Body of pancreas (tissue), 4 donors: Measurements from ENCODE around the gene RBMX2. TPM values are rescaled to one million over a fixed set of nuclear protein-coding genes. Genes with fewer than 3 reads are reported as not detected.
"Not testable (repeated sequence)": the region's sequence is repeated elsewhere in the genome, so short reads cannot be mapped to it uniquely, and the experiment has no call there.

Source experiments
- ATAC-seq: fragments of 150-250 bp; one replicate; pipeline ENCODE4 v1.9.1; 2016
- DNase-seq, 4 donors: peaks; one replicate each; pipeline ENCODE4 v3.0.0-alpha.2; 2019
- H3K27ac ChIP-seq, 4 donors: fragments of 200-600 bp; sonication (generic); 1 replicate in 3 of 4; 2 replicates in 1 of 4; pipeline versions ENCODE4 v1.5.1 to v1.6.1; 2016 to 2019; ENCODE audit warnings: mild to moderate bottlenecking in 1 of 4, mixed read lengths in 1 of 4, moderate library complexity in 1 of 4
- H3K27me3 ChIP-seq, 2 donors: fragments of 200-600 bp; sonication (generic); one replicate each; pipeline ENCODE4 v1.6.0; 2016; ENCODE audit warnings: mild to moderate bottlenecking in 1 of 2
- H3K36me3 ChIP-seq, 2 donors: fragments of 200-600 bp; sonication (generic); replicated peaks in 1 of 2; 2 replicates each; pipeline ENCODE4 v1.5.1; 2016; ENCODE audit warnings: low read depth in 2 of 2; ENCODE audit not compliant: insufficient read depth in 1 of 2
- H3K4me1 ChIP-seq: fragments of 200-600 bp; sonication (generic); one replicate; pipeline ENCODE4 v1.6.0; 2016
- H3K4me3 ChIP-seq, 2 donors: fragments of 200-600 bp; sonication (generic); 1 replicate in 1 of 2; 2 replicates in 1 of 2; pipeline ENCODE4 v1.5.1; 2016 to 2019
- H3K9me3 ChIP-seq, 3 donors: fragments of 200-600 bp; sonication (generic); 1 replicate in 2 of 3; 2 replicates in 1 of 3; pipeline ENCODE4 v1.5.1; 2016
- POLR2A ChIP-seq, 3 donors: fragments of 450-650 bp; IDR thresholded peaks; one replicate each; pipeline ENCODE4 v1.6.1; 2016; ENCODE audit warnings: antibody characterized with exemption in 3 of 3, mild to moderate bottlenecking in 2 of 3
- WGBS, 2 donors: methylation state at CpG; one replicate each; pipeline ENCODE4 v1.1.5; 2017; 5-methylcytosine and 5-hydroxymethylcytosine counted together
- intact Hi-C: fragments of 100-400 bp; cut with DNase I; formaldehyde crosslinking; loops from one replicate; pipeline ENCODE4 v1.15.1; 2023
- total RNA-seq, 2 donors: library from RNA; depleted of rRNA; stranded (reverse); fragments of >200 nt; gene quantifications; one replicate each; pipeline ENCODE4 v1.1.0, GENCODE V29; 2016
- TF ChIP-seq, protein P1 (sequence below), 7 experiments: fragments of 450-650 bp in 4 of 7; fragments of 200-600 bp in 3 of 7; sonication (generic) in 3 of 7; IDR thresholded peaks; one replicate each; pipeline ENCODE4 v1.5.1; 2016 to 2019; ENCODE audit warnings: antibody characterized with exemption in 7 of 7

The RBMX2 gene
- total RNA-seq, 2 donors from 2014 or later, result 7.0 to 13.2 TPM

DNA sequence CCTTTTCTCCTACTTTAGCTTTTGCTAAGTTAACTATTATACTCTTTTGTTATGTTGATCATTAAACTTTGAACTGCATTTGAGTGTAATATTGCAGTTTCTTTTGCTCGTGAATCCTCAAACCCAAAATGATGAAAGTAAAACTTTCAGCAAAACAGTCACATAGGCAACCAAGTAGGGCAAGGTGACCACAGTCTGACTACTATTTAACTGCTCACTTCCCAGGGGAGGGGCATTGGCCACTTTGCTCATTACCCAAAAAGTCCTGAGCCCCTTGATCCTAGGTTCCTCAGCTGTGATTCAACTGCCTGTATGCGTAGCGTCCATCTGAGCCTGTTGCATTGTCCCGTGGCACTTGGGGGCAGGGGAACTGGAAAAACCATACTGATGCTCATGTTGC lies 17.0 kb downstream of the RBMX2 start:
- Histone ChIP-seq H3K9me3 (no peaks in the 10 kb centered on the region), H3K4me3 (no peak overlapping the region), H3K36me3 (no peaks in the 10 kb centered on the region), H3K4me1 (no peaks in the 10 kb centered on the region), H3K27ac (no peak overlapping the region), H3K27me3 (no peaks in the 10 kb centered on the region)
- no peak for TF ChIP-seq POLR2A (IDR thresholded peaks at IDR 0.05)
- ATAC-seq (no peak), DNase-seq (no peak)
- 75 to 83% methylated on average over 1 to 4 of the region's 4 CpGs for WGBS, 2 donors
- intact Hi-C loops, result no loop called here

DNA sequence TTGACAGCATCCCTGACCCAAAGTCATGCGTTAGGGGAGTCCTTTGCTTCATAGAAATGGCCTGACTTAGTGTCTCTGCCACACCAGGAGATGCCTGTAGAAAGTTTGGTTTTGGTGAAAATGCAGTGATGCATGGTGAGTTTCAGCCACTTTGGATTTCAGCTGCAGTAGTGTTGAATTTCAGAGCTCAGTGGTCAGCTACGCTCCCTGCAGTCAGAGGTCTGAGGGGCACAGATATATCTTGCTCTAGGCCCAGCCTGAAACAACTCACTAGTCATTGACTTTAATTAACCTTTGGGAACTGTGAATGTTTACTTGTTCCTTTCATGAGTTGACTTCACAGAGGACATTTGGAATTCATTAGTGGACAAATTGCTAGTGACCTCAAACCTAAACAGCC lies 17.5 kb downstream of the RBMX2 start:
- TF ChIP-seq POLR2A (IDR thresholded peaks at IDR 0.05), result no peak
- TF ChIP-seq, protein P1, sequence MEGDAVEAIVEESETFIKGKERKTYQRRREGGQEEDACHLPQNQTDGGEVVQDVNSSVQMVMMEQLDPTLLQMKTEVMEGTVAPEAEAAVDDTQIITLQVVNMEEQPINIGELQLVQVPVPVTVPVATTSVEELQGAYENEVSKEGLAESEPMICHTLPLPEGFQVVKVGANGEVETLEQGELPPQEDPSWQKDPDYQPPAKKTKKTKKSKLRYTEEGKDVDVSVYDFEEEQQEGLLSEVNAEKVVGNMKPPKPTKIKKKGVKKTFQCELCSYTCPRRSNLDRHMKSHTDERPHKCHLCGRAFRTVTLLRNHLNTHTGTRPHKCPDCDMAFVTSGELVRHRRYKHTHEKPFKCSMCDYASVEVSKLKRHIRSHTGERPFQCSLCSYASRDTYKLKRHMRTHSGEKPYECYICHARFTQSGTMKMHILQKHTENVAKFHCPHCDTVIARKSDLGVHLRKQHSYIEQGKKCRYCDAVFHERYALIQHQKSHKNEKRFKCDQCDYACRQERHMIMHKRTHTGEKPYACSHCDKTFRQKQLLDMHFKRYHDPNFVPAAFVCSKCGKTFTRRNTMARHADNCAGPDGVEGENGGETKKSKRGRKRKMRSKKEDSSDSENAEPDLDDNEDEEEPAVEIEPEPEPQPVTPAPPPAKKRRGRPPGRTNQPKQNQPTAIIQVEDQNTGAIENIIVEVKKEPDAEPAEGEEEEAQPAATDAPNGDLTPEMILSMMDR (IDR thresholded peaks at IDR 0.05), result no peak
- Histone ChIP-seq H3K4me3 (no peak overlapping the region), H3K36me3 (no peaks in the 10 kb centered on the region), H3K4me1 (no peaks in the 10 kb centered on the region), H3K27ac (no peak overlapping the region), H3K9me3 (no peaks in the 10 kb centered on the region), H3K27me3 (no peaks in the 10 kb centered on the region)
- DNase-seq (no peak), ATAC-seq (no peak)
- 65 to 93% methylated on average over 2 of the region's 2 CpGs for WGBS, 2 donors
- intact Hi-C loops, result no loop called here

DNA sequence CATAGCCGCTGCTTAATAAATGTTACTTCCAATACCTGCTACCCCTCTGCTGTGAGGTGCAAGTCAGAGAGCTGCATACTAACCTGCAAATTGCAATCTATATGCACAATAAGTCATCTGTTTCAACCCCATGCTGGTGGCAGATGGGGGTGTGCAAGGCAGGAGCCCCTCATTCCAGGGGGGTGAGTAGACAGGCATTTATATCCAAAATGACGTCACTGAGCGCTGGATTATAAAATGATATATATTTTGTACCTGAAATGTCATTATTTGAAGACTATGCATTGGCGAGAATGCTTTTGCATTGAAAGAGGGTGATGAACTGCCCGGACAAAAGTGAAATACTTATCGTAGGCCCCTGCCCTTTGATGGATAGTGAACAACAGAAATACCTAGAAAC lies 24.7 kb downstream of the RBMX2 start:
- intact Hi-C loops, result no loop called here
- DNase-seq, result no peak
- Histone ChIP-seq H3K27me3 (no peaks in the 10 kb centered on the region), H3K4me1 (no peaks in the 10 kb centered on the region), H3K4me3 (no peak overlapping the region), H3K27ac (no peak overlapping the region), H3K36me3 (no peaks in the 10 kb centered on the region), H3K9me3 (no peaks in the 10 kb centered on the region)
- no peak for TF ChIP-seq POLR2A (IDR thresholded peaks at IDR 0.05)
- TF ChIP-seq, protein P1 (IDR thresholded peaks at IDR 0.05), result no peak
- no peak for ATAC-seq
- 84 to 89% methylated on average over 6 of the region's 6 CpGs for WGBS, 2 donors

DNA sequence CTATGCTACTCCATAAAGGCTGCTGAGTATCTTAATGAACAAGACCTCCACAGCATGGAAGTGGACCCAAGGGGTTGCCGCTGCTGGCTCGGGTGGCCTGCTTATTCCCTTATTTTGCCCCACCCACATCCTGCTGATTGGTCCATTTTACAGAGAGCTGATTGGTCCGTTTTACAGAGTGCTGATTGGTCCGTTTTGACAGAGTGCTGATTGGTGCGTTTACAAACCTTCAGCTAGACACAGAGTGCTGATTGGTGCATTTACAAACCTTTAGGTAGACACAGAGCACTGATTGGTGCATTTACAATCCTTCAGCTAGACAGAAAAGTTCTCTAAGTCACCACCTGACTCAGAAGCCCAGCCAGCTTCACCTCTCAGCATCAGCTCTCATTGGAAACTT lies 27.4 kb downstream of the RBMX2 start:
- intact Hi-C loops, H3K36me3 ChIP-seq, DNase-seq, H3K27ac ChIP-seq, ATAC-seq, H3K4me3 ChIP-seq, H3K9me3 ChIP-seq, H3K4me1 ChIP-seq, H3K27me3 ChIP-seq: not testable (repeated sequence)
- 71% methylated on average over 5 of the region's 5 CpGs; no CpG with 5 or more reads in 1 of the 2 donors for WGBS, 2 donors

DNA sequence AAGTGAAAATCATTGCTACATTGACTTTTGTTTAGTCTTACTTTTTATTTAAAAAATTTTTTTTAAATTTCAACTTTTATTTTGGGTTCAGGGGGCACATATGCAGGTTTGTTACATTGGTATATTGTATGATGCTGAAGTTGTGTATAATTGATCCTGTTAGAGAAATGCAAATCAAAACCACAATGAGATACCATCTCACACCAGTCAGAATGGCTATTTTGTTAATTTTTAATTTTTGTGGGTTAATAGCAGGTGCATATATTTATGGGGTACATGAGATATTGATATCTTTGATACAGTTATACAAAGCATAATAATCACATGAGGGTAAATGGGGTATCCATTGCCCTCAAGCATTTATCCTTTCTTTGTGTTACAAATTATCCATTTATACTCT lies 34.1 kb downstream of the RBMX2 start:
- no peak for TF ChIP-seq POLR2A (IDR thresholded peaks at IDR 0.05)
- TF ChIP-seq, protein P1 (IDR thresholded peaks at IDR 0.05), result no peak
- intact Hi-C loops, result no loop called here
- Histone ChIP-seq H3K27ac (no peak overlapping the region), H3K27me3 (no peaks in the 10 kb centered on the region), H3K9me3 (no peaks in the 10 kb centered on the region), H3K4me1 (no peaks in the 10 kb centered on the region), H3K36me3 (no peaks in the 10 kb centered on the region), H3K4me3 (no peak overlapping the region)
- DNase-seq, result no peak
- no peak for ATAC-seq

GRCh38 chrX:130437996-130438395 lies 36.2 kb downstream of the RBMX2 start:
- H3K4me1 ChIP-seq, H3K4me3 ChIP-seq, ATAC-seq, H3K27ac ChIP-seq, intact Hi-C loops, DNase-seq, H3K27me3 ChIP-seq, H3K9me3 ChIP-seq, H3K36me3 ChIP-seq: not testable (repeated sequence)
- 32 to 74% methylated on average over 2 of the region's 2 CpGs for WGBS, 2 donors
